ENCODE measurements around the gene R3HCC1L. TPM values are rescaled to one million over a fixed set of nuclear protein-coding genes. Genes with fewer than 3 reads are reported as not detected.

R3HCC1L gene
- 6.2 and 14.1 TPM in 2 replicates for total RNA-seq

DNA sequence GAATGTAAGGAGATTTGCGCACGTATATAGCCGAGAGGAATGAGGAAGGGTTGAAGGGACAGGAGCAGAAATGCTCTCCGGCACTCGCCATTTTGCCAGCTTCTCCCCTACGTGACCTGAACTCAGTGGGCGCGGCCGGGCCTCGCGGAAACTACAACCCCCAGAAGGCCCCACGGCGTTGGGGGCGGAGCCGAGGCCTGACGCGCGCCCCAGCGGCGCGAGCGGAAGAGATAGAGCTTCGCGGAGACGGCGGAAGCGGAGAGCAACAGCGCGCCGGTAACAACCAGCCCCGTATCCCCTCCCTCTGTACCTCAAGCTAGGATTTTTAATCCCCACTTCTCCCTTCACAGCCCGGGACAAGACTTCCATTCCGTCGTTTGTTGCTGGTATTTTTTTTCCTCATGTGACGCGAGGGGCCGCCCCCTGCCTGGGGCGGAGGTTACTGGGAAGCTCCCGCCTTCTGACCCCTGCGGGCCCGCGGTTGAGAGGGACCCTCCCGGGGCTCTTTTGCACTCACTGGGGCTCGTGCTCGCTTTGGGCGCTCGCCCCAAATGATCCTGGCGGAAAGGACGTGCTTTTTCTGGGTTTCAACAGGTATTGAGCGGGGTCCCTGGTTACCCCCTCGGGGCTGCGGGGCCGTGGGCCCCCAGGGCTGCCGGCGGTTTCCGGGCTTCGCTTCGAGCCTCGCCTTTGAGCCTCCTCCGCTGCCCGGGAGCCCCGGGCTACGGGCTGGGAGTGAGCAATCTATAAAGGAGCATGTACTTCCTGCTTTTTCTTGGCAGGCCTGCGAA is at the start of gene R3HCC1L:
R3HCC1L (plus strand) TSS at position 227 of the 791 bp plus-strand sequence. CDS start 73,458 bp downstream, outside the sequence.

DNA sequence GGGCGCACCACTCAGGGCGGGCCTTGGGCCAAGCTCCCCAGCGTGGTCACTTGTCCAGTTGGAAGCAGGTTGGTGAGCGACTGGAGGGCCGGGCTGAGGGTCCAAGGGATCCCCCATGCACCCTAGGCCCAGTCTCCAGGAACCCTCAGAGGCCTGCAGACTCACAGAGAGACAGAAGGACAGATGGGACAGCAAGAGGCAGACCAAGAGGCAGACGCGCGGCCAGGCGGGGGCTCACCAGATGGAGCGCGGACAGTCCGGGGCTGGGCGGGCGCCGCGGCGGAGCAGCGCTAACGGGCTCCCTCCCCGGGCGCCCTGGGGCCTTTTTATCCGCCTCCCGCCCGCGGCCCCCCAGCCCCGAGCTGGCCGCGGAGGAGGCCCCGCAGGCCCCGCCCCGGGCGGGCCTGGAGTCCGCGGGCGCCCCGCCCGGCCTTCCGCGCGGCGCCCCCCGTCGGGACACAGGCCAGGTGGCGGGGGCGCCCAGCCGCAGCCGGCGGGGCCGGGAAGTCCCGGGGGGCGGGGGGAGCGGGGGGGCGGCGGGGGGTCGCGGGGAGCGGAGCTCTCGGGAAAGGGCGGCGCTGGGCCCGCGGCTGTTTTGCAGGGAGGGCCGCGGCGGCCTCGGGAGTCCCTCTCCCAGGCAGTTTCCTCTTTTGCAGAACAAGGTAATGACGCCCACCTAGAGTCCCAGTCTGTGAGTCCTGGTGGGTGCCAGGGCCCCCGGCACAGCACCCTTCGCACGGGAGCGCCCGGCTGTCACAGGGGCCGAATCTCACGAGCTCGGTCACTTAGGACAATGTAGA is 133.6 kb downstream of the R3HCC1L start, which contains the start of gene LOXL4:
LOXL4 (minus strand) TSS at position 301 of the 800 bp plus-strand sequence. CDS start 5,175 bp downstream, outside the sequence.

Other genes starting within 250 kb of the R3HCC1L start
- not detected in 2 replicates for gene CRTAC1, start 104.0 kb upstream of the R3HCC1L start, total RNA-seq
- gene LOXL4, start 133.5 kb downstream of the R3HCC1L start, total RNA-seq = 6.9 and 56.1 TPM in 2 replicates